ENCODE results near the gene DAGLB.

DNA sequence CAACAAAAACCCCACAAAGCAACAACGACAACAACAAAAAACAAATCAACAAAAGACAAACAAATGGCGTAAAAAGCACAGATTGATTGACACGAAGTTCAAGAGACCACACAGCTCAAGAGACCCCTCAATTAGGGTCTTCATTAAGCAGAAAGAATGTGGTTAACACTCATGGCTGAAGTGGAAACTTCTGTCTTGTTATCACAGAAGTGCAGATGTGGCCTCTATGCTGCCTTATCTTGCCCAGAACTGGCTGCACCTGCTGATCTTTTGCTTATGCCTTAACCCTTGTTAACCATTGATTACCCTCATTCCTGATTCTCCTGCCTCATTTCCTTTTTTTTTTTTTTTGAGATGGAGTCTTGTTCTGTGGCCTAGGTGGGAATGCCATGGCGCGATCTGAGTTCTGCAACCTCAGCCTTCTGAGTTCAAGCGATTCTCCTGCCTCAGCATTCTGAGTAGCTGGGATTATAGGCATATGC is 3.5 kb upstream of the DAGLB start:
- TF ChIP-seq CTCF (IDR thresholded peaks at IDR 0.05) (no peak), POLR2A (IDR thresholded peaks at IDR 0.05) (no peak), EP300 (IDR thresholded peaks at IDR 0.05) (no peak)

Data from tibial nerve (tissue), 4 donors.